HepG2 (cell line): ENCODE measurements around the gene PLIN4. TPM values are rescaled to one million over a fixed set of nuclear protein-coding genes. Genes with fewer than 3 reads are reported as not detected.

Source experiments
- ATAC-seq: fragments of 200-7000 bp; cut with Tn5 transposase; 3 replicates; pipeline ENCODE4 v1.9.1; 2020; ENCODE audit warnings: mild to moderate bottlenecking, moderate library complexity
- BruUV-seq: library from RNA; stranded (reverse); fragments of 400-500 nt; replicated peaks from 2 replicates; lab custom pipeline; 2021; lab: Mats Ljungman, UMichigan
- CTCF ChIA-PET: fragments of 300-600 bp; formaldehyde crosslinking; extraction: SDS; loops from one replicate; lab custom pipeline; 2021; ENCODE audit warnings: low total read pairs, inconsistent platforms, low intra/inter-chr PET ratio; lab: Yijun Ruan, JAX
- POLR2A ChIA-PET: fragments of 350-600 bp; sonication (Branson Sonifier 250); formaldehyde crosslinking; loops from one replicate; lab custom pipeline; 2020; ENCODE audit warnings: antibody characterized with exemption, inconsistent platforms; lab: Yijun Ruan, JAX
- DNase-seq: peaks from one replicate; pipeline ENCODE4 v3.0.0-alpha.2; 2015; ENCODE audit warnings: low spot score
- FAIRE-seq: peaks from 3 replicates; lab custom pipeline; 2011; peaks lifted over from hg19 to GRCh38; lab: Jason Lieb, UNC
- H2AFZ ChIP-seq: one replicate; pipeline ENCODE4 v1.6.1; 2011; ENCODE audit warnings: low read length, inconsistent platforms
- H3K27ac ChIP-seq: fragments of 300-600 bp; 3 replicates; pipeline ENCODE4 v1.8.0; 2011; ENCODE audit warnings: mixed run types, mild to moderate bottlenecking, mixed read lengths, low read length, inconsistent platforms; ENCODE audit not compliant: insufficient read depth; ENCODE audit errors: extremely low read length
- H3K27me3 ChIP-seq, 2 experiments: fragments of 200-600 bp in 1 of 2; 2 replicates in 1 of 2; 3 replicates in 1 of 2; pipeline versions ENCODE4 v1.6.0 to v1.8.0; 2011; ENCODE audit warnings: low read length in 2 of 2, mild to moderate bottlenecking in 2 of 2, moderate library complexity in 2 of 2, inconsistent platforms in 1 of 2; ENCODE audit not compliant: insufficient read depth in 2 of 2, control insufficient read depth in 1 of 2
- H3K36me3 ChIP-seq, 2 experiments: fragments of 200-600 bp in 1 of 2; replicated peaks in 1 of 2; 2 replicates in 1 of 2; 3 replicates in 1 of 2; pipeline versions ENCODE4 v1.5.1 to v1.8.0; 2011; ENCODE audit warnings: low read length in 2 of 2, inconsistent platforms in 1 of 2; ENCODE audit not compliant: insufficient read depth in 2 of 2, control insufficient read depth in 1 of 2
- H3K4me1 ChIP-seq: 2 replicates; pipeline ENCODE4 v1.5.1; 2012; ENCODE audit warnings: low read length, inconsistent platforms; ENCODE audit not compliant: insufficient read depth
- H3K4me2 ChIP-seq: 2 replicates; pipeline ENCODE4 v1.6.0; 2011; ENCODE audit warnings: low read depth, low read length, inconsistent platforms
- H3K4me3 ChIP-seq, 3 experiments: fragments of 200-600 bp in 1 of 3; sonication (generic), shearing (Covaris generic) in 1 of 3; replicated peaks in 1 of 3; 2 replicates each; pipeline ENCODE4 v1.5.1; 2011 to 2016; ENCODE audit warnings: low read length in 3 of 3, inconsistent platforms in 2 of 3, low read depth in 2 of 3, mild to moderate bottlenecking in 2 of 3, control low read depth in 1 of 3, mixed read lengths in 1 of 3; ENCODE audit not compliant: insufficient read depth in 1 of 3
- H3K79me2 ChIP-seq: one replicate; pipeline ENCODE4 v1.6.1; 2011; ENCODE audit warnings: low read length, inconsistent platforms; ENCODE audit not compliant: insufficient read depth
- H3K9ac ChIP-seq: 2 replicates; pipeline ENCODE4 v1.6.0; 2011; ENCODE audit warnings: mild to moderate bottlenecking, low read depth, low read length, inconsistent platforms; ENCODE audit not compliant: insufficient read depth
- H3K9me3 ChIP-seq: 2 replicates; pipeline ENCODE4 v1.5.1; 2012; ENCODE audit warnings: mild to moderate bottlenecking, low read length
- H4K20me1 ChIP-seq: 2 replicates; pipeline ENCODE4 v1.6.0; 2011; ENCODE audit warnings: inconsistent platforms, mild to moderate bottlenecking, low read length, moderate library complexity; ENCODE audit not compliant: insufficient read depth
- JUN ChIP-seq: sonication (generic); formaldehyde crosslinking; IDR thresholded peaks from 2 replicates; pipeline ENCODE4 v1.4.0; 2020; ENCODE audit warnings: mild to moderate bottlenecking, missing genetic modification reagents
- NR3C1 ChIP-seq: sonication (generic); formaldehyde crosslinking; IDR thresholded peaks from 2 replicates; pipeline ENCODE4 v1.4.0; 2020; ENCODE audit warnings: missing genetic modification reagents
- RARA ChIP-seq: IDR thresholded peaks from 2 replicates; pipeline ENCODE4 v1.6.1; 2016; ENCODE audit warnings: missing genetic modification reagents, missing compliant biosample characterization
- TERF1 ChIP-seq: sonication (generic); formaldehyde crosslinking; IDR thresholded peaks from 2 replicates; pipeline ENCODE4 v1.8.0; 2022; ENCODE audit warnings: mild to moderate bottlenecking, missing genetic modification reagents, moderate library complexity
- ZNF678 ChIP-seq: sonication (generic); formaldehyde crosslinking; IDR thresholded peaks from 2 replicates; pipeline ENCODE4 v1.4.0; 2020; ENCODE audit warnings: mild to moderate bottlenecking, missing genetic modification reagents
- WGBS: methylation state at CpG from one replicate; pipeline ENCODE4 v1.1.6; 2017; ENCODE audit warnings: low lambda C conversion rate; 5-methylcytosine and 5-hydroxymethylcytosine counted together
- in situ Hi-C: cut with HindIII; loops from 2 replicates; pipeline ENCODE4 v1.10.0; 2017; ENCODE audit warnings: low pct_unique_long_range_greater_than_20kb; ENCODE audit not compliant: extremely low pct_ligation_motif_present
- intact Hi-C: fragments of 100-400 bp; cut with micrococcal nuclease; formaldehyde crosslinking; loops from one replicate; pipeline ENCODE4 v1.10.0; 2022; ENCODE audit not compliant: unreplicated experiment
- polyA plus RNA-seq, 8 experiments: library from polyadenylated mRNA; depleted of rRNA in 3 of 8; stranded (reverse) in 7 of 8; unstranded in 1 of 8; fragments of >200 nt; fragmentation: Illumina TruSeq in 4 of 8; extraction: Trizol in 4 of 8; gene quantifications; 2 replicates each; pipeline versions ENCODE4 v1.2.1 to v1.2.3, GENCODE V29; 2011 to 2016; ENCODE audit warnings: low read depth in 4 of 8, missing spikeins in 1 of 8, mixed read lengths in 1 of 8; ENCODE audit not compliant: insufficient read depth in 1 of 8
- total RNA-seq, 5 experiments: library from RNA; depleted of rRNA; stranded (reverse); fragments of >200 nt; fragmentation: Illumina TruSeq; extraction: Trizol; gene quantifications; 2 replicates each; pipeline ENCODE4 v1.2.3, GENCODE V29; 2016; ENCODE audit warnings: low read depth in 1 of 5
- TF ChIP-seq, protein P1 (sequence below): sonication (generic); formaldehyde crosslinking; IDR thresholded peaks from 2 replicates; pipeline ENCODE4 v1.9.0; 2021; ENCODE audit warnings: missing genetic modification reagents, borderline replicate concordance

The PLIN4 gene
- total and polyA plus RNA-seq, 2 of the 13 experiments (the other 11 are each of a cell fraction or from before 2014, with no cell fraction given), result 1.1 to 1.3 TPM

DNA sequence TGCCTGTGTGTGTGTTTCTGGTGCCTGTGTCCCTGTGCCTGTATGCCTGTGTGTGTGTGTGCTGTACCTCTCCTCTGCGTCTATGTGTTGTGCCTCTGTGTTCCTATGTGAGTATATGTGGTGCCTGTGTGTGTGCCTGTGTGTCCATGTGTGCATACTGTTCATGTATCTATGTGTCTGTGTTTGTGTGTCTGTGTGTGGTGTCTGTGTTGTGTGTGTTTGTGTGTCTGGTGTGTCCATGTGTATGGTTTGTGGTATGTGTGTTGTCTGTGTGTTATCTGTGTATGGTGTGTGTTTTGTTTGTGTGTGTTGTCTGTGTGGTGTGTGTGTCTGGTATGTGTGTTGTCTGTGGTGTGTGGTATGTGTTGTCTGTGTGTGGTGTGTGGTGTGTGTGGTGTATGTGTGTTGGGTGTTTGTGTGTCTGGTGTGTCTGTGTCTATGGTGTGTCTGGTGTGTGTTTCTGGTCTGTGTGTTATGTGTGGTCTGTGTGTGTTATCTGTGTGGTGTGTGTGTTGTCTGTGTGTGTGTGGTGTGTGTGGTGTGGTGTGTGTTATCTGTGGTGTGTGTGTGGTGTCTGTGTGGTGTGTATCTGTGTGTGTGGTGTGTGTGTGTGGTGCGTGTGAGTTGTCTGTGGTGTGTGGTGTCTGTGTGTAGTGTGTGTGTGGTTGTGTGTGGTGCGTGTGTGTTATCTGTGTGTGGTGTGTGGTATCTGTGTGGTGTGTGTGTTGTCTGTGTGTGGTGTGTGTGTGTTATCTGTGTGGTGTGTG is 25.8 kb downstream of the PLIN4 start (continued):
- TF ChIP-seq TERF1 (CRISPR knock-in tag) (no peak), NR3C1 (CRISPR knock-in tag) (no peak), RARA (no peak)

DNA sequence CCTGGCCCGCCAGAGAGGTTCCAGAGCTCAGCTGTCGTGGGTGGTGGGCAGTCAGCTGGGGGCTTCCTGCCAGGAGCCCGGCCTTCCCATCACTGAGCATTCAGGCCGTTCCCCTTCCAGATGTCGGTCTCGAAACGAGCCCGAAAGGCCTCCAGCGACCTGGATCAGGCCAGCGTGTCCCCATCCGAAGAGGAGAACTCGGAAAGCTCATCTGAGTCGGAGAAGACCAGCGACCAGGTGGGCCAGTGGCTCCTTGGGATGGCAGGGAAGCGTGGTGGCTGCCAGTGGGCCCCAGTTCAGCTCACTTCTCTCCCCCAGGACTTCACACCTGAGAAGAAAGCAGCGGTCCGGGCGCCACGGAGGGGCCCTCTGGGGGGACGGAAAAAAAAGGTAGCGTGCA is 26.8 kb downstream of the PLIN4 start:
- no peak overlapping the region for H3K4me3 ChIP-seq
- CTCF ChIA-PET, result no interaction called here
- no peaks in the 10 kb centered on the region for H3K4me1 ChIP-seq
- no peak overlapping the region for H3K9ac ChIP-seq
- H3K4me2 ChIP-seq, result no peak overlapping the region
- H3K79me2 ChIP-seq, result no peaks in the 10 kb centered on the region
- POLR2A ChIA-PET, result no interaction called here
- H3K27me3 ChIP-seq, result no peaks in the 10 kb centered on the region; a peak in 1 of 5 replicates
- in situ Hi-C loops (no loop called here), intact Hi-C loops (no loop called here)
- H4K20me1 ChIP-seq, result no peaks in the 10 kb centered on the region
- 96% methylated on average over 18 of the region's 21 CpGs for WGBS
- FAIRE-seq, result no peak
- ATAC-seq, result no peak
- peaks cover 27 to 54% of the 10 kb centered on the region in 2 experiments for H3K36me3 ChIP-seq
- no peak for DNase-seq
- no TSS peak for BruUV-seq
- TF ChIP-seq, protein P1, sequence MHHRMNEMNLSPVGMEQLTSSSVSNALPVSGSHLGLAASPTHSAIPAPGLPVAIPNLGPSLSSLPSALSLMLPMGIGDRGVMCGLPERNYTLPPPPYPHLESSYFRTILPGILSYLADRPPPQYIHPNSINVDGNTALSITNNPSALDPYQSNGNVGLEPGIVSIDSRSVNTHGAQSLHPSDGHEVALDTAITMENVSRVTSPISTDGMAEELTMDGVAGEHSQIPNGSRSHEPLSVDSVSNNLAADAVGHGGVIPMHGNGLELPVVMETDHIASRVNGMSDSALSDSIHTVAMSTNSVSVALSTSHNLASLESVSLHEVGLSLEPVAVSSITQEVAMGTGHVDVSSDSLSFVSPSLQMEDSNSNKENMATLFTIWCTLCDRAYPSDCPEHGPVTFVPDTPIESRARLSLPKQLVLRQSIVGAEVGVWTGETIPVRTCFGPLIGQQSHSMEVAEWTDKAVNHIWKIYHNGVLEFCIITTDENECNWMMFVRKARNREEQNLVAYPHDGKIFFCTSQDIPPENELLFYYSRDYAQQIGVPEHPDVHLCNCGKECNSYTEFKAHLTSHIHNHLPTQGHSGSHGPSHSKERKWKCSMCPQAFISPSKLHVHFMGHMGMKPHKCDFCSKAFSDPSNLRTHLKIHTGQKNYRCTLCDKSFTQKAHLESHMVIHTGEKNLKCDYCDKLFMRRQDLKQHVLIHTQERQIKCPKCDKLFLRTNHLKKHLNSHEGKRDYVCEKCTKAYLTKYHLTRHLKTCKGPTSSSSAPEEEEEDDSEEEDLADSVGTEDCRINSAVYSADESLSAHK (CRISPR knock-in tag), result no peak
- TF ChIP-seq ZNF678 (CRISPR knock-in tag), result no peak
- no peak for TF ChIP-seq JUN
- H3K27ac ChIP-seq, result no peak overlapping the region
- H3K9me3 ChIP-seq, result no peaks in the 10 kb centered on the region
- H2AFZ ChIP-seq, result no peak overlapping the region
